NCI-H82 treated with DMSO at 0.1 percent for 48 hours (cell line): ENCODE results near the gene MKI67.
"Not testable (repeated sequence)": the region's sequence is repeated elsewhere in the genome, so short reads cannot be mapped to it uniquely, and the experiment has no call there.

Experiments used
- DNase-seq: peaks from one replicate; lab custom pipeline; 2025; ENCODE audit not compliant: unreplicated experiment; lab: John Stamatoyannopoulos, UW

MKI67 gene

DNA sequence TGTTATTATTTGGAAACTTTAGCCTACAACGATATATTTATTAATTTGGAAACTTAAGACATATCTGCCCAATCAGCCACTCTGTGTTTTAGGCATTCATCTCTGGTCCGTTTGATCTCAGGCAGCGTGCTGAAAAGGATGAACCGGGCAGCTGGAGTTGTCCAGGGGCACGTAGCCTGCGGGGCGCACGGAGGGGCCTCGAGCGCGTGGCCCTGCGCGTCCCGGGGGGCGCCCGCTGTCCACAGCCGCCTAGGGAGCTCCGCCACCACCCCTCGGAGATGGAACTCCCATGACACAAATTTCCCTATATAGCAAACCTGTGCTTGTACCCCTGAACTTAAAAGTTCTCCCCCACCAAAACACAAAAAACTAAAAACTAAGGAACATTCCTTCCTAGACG lies 24.3 kb upstream of the MKI67 start:
- DNase-seq = no peak

DNA sequence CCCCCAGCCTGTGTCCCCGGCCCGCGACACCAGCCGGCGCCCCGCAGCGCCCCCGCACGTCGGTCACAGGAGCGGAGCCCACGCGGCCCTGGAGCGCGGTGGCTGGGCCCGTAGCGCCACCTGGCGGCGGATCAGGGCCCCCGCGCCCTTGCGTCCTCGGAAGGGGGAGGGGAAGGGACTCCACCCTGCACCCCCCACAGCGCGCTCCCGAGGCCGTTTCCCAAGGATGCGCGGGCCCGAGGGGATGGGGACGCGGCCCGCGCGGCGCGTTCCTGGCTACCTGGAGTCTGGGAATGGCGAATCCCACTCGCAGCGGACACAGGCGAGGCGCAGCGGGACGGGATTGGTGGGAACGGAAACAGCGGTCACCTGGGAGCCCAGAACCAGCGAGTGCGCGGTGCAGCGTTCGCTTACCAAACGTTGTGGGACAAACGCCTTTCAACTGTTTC lies 23.8 kb upstream of the MKI67 start:
- peak; percentile 24 for DNase-seq

DNA sequence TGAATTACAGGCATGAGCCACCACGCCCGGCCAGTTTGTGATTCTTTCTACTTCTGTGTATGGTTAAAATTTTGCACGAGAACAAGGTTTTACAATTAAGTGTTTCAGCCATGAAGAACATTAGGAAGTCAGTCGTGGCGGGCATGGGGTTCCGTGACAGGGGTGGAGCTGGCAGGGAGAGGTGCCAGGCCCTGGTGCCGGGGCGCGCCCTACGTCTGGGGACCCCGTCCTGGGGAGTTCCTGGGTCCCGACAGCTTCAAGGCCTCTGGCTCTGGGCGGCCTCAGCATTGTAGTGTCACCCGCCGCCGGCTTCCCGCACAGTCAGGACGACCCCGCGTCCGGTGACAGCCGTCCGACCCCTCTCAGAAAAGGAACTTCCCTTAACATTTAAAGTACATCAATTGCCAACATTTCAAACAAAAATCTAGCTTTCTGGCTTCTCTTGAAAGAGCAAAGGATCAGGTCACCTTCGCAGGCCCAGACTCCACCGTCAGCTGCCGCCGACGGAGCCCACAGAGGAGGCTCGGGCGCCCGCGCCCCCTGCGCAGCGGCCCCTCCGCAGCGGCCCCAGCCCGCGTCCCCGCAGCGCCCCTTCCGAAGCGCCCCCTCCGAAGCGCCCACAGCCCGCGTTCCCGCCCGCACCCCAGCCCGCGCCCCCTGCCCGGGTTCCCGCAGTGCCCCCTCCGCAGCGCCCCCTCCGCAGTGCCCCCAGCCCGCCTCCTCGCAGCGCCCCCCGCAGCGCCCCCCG lies 23.2 kb upstream of the MKI67 start:
- no peak for DNase-seq

DNA sequence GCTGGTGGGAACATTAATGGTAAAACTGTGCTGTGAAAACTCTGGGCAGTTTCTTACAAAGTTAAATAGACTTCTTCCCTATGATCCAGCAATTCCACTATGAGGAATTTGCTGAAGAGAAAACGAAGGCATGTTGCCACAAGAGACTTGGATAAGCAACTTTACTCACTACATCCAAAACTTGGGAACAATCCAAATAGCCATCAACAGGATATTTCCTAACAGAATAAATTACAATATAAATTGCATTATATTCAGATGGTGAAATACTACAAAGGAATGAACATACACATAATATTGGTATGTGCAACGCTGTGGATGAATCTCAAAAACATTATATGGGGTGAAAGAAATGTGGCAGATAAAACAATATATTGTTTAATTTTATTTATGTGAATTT lies 21.4 kb upstream of the MKI67 start:
- DNase-seq = no peak

DNA sequence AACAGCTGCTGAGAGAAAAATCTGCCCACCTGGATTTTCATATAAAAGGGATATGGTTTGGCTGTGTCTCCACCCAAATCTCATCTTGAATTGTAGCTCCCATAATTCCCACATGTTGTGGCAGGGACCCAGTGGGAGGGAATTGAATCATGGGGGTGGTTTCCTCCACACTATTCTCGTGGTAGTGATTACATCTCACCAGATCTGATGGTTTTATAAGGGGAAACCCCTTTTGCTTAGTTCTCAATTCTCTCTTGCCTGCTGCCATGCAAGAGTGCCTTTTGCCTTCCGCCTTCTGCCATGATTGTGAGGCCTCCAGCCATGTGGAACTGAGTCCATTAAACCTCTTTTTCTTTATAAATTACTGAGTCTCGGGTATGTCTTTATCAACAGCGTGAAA lies 20.8 kb upstream of the MKI67 start:
- no peak for DNase-seq

DNA sequence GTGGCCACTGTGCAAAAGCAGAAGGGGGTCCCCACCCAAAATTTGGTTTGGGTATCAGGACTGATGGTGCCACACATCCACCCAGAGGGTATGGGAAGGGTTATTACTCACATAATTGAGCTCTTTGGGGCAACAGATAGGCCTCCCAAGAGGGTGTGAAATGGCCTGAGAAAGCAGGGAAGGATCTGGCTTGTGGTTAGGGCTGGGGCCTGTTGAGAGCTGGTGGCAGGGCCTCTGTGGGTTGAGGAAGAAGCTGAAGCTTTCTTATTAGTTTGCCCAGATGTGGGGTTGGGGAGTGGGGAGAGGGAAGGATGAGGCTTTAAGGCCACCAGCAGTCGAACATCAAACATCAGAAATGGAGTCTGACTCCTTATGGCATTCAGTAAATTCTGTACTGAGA lies 18.3 kb upstream of the MKI67 start:
- DNase-seq = no peak

DNA sequence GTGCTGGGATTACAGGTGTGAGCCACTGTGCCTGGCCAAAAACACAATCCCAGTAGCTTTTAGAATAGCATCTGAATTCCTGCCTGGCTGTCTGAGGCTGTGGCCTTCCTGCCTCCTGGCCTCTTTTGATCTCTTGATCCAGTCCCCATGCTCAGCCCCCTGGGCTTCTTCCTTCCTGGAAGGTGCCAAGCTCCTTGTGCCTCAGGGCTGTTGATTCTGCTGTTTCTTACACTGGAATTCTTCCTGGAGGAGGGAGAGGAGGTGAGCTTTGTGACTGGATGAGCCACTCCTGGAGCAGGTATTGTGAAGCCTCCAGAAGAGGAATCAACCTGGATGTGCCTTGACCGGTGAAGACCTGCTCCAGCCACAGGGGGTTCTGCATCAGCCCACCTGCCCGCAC lies 17.3 kb upstream of the MKI67 start:
- DNase-seq = no peak

DNA sequence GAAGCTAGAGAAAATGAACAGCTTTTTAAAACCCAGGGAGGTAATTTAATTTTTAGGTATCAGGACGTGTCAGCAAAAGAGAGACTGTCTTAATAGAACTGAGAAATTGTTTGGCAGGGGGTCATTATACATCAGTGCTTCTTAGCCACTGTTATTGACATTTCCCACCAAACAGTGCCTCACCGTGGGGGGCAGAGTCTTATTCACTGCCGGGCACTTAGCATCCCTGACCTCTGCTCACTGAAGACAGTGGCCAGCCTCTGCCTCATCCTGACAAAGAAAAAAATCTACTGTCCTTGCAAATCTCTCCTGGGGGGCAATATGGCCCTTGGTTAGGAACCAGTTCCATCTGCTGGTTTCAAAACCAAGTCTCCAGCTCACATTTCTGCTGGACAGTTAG lies 14.2 kb upstream of the MKI67 start:
- DNase-seq = no peak

DNA sequence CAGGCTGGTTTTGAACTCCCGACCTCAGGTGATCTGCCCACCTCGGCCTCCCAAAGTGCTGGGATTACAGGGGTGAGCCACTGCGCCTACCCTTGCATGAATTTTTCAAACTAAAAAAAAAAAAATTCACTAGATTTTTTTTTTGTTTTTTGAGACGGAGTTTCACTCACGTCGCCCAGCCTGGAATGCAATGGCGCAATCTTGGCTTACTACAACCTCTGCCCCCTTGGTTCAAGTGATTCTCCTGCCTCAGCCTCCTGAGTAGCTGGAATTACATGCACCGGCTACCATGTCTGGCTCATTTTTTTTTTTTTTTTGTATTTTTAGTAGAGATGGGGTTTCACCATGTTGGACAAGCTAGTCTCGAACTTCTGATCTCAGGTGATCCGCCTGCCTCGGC lies 12.2 kb upstream of the MKI67 start:
- not testable (repeated sequence) for DNase-seq

DNA sequence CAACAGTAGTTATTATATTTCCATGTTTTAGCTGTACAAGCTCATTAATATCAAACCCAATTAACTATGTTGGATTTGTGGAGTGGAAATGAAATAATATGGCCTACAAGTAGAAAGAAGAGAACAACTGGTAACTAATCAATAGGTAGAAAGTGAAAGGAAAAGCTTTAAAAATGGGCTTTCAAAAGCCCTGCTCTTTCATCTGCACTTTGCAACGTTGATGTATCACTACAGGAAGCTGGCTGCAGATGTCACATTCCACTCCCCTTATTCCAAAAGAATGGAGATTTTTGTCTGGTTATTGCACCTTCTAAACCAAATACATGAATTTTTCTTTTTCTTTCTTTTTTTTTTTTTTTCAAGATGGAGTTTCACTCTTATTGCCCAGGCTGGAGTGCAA lies 11.7 kb upstream of the MKI67 start:
- DNase-seq = no peak

DNA sequence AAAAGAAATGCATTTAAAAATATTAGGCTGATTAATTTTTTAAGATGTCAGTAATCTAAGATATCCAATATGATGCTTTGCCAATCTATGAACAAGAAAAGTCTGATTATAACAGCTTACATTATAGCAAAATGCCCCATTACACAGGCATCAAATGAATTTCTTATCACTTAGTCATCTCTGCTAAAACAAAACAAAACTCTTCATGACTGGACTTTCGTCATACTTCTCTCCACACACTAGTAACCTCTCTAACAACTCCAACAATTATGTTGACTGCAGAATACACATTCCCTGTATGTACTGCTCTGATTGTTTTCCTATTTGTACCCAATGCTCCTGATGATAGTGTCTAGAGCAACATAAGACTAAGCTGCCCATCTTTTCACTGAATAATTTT lies 3.8 kb upstream of the MKI67 start:
- DNase-seq = no peak

DNA sequence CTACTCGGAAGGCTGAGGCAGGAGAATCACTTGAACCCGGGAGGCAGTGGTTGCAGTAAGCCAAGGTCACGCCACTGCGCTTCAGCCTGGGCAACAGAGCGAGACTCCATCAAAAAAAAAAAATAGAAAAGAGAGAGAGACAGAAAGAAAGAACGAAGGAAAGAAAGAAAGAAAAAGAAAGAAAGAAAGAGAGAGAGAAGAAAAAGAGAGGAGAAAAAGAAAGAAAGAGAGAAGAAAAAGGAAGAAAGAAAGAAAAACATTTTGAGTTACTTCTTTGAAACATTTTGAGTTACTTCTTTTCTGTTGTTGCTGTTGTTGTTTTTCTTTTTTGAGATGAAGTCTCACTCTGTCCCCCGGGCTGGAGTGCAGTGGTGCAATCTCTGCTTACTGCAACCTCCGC lies 2.4 kb upstream of the MKI67 start:
- DNase-seq = no peak

DNA sequence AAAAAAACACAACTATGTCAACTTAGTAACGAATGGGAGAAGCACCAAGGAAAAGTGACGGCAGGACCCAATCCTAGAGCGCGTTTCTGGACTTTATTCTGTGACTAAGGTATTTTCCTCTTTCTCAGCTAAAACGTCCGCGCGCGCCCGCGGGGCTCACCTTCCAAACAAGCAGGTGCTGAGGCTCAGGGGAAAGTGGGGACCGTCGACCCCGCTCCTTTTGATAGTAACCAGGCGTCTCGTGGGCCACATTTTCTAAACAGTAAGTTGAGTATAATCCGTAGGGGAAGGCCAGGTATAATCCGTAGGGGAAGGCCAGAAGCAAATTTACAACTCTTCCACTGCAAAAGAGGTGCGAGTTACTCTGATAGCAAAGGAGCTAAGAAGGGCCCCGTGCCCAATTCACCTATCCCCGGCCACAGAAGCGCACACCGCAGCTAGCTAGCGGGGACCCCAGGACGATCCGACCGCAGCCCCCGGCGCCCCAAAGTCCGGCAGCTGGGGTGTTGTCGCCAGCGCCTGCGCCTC lies 743 bp downstream of the MKI67 start:
- no peak for DNase-seq

DNA sequence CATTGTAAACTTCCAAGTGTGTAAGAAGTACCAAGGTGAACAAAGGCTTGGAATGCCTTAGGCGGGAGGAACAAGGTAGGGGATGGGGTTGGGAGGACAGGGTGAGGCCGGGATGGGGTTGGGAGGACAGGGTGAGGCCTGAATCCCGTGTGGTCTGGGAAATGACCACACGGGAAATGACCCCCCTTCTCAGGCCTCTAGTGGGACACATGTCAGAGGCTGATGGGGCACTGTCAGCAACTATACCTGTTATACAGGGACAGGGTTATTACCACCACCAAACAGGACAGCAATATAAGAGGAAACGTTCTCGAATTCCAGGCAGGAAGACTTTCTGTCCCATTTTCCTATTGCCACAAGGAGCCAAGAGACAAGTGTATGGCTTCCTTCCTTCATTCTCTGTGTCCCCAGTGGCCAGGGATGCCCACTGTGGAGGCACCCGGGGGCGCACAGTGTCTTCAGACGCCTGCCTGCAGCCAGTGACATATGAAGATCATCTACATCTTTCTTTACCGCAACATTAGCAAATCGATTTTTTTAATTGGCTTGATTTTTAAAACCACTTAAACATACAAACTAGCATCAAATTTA lies 1.3 kb downstream of the MKI67 start:
- DNase-seq = no peak

DNA sequence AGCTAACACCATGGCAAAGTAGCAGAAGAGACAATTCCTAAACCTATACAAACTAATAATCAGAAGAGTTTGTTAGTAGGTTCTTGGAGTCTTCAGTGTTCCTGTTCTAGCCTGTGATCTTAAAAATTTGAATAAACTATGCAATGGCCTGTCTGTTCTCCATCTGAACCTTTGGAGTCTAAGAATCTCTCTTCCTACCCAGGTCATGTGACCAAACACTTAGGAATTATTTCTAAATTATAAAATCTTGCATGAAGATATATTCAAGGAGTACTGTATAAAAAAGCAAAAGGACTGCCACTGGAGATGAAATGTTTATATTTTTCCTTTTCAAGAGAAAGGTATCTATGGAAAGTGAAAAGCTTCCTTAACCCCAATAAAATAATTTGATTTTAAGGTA lies 2.4 kb downstream of the MKI67 start:
- no peak for DNase-seq

DNA sequence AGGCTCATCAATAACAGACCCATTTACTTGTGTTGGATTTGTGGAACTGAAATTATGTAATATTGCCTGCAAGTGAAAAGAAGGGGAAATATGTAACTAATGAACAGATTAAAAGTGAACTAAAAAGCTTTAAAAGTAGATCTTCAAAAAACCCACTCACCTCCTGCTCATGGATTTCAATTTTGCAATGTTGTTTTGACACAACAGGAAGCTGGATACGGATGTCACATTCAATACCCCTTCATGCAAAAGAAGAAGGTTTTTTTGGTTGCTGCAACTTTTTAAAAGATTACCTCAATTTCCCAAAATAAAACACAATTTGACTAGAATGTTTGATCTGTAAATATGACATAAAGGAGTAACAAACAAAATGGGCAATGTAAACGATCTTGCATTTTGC lies 3.3 kb downstream of the MKI67 start:
- no peak for DNase-seq

DNA sequence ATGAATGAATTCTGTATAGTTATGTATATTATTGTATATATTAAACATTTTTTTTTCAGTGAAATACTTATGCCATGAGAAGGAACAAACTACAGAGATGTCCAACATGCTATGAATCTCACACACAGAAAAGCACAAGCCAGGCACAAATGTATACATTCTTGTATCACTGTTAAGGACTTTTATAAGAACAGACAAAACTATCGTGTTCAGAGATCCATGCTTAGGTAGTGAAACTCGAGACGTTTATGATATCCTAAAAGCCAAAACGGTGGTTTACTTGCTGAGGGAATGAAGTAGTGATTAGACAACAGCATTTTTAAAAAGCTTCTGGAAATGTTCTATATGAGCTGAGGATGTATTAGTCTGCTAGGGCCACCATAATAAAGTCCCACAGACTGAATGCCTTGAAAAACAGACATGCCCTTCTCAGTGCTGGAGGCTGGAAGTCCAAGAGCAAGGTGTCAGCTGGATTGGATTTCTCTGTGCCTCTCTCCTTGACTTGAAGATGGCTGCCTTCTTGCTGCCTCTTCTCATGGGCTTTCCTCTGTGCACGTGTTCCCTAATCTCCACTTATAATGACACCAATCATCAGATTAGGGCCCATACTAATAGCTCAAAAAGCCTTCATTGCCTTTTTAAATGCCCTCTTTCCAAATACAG lies 4.3 kb downstream of the MKI67 start:
- peak; percentile 3 for DNase-seq

DNA sequence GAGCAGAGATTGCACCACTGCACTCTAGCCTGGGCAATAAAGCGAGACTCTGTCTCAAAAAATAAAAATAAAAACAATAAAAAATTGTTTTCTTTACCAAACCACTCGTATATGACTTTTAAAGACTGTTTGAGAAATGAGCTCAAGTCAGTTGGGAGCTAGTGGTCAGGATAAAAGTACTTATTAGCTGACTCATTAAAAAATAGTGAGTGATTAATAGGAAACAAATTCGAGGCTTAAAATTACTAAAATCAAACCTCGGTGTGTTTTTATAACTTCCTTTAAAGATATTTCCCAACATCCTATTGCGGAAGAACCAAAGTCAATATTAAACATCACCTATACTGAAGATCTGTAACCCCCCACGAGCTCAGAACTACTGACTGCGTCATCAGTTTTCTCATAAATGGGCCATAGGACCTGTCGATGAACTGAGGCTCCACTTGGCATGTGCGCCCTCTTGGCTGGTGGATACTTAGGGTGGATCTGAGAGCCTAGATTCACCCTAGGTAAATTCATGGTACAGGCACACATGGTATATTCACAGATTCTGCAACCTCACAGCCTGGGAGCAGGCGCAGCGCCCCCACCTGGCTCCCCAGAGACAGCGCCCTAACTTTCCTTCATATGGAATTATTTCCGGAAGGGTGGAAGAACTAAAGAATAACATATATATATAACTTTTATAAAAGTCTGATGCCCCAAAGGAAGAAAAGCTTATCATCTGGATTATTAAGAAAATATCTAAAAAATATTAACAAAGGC lies 9.2 kb downstream of the MKI67 start:
- no peak for DNase-seq

DNA sequence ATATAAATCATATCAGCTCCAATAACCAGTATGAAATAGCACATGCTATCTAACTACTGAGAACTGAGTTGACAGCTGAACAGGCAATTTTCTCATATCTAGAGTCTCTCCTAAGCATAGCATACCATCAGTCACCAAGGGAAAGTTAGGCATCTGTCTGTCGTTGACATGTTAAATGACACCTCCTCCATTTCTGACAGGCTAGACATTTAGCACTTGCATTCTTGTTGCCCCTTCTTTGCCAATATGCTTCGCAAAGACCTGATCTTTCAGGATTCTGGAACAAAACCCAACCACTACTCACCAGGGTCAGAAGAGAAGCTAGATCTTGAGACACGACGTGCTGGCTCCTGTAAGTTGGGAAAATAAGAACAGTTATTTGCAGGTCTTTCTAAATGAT lies 10.0 kb downstream of the MKI67 start:
- DNase-seq = no peak

DNA sequence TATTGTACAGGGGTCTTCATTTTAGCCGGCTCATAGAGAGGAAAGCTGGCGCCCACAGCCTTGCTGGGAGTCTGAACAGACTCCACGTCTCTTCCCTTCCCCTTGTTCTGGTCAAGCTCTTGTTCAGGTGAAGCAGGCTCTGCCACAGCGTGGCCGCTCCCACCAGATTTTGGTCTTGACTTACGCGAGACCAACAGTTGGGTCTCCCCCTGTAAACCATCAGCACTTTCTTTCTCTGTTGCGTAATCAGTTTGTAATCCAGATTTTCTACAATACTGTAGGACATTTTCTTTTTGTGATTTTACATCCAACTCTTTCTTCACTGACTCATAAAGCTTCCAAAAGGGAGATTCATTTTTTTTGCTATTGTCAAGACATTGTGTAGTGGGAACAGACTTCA lies 10.9 kb downstream of the MKI67 start:
- DNase-seq = no peak

DNA sequence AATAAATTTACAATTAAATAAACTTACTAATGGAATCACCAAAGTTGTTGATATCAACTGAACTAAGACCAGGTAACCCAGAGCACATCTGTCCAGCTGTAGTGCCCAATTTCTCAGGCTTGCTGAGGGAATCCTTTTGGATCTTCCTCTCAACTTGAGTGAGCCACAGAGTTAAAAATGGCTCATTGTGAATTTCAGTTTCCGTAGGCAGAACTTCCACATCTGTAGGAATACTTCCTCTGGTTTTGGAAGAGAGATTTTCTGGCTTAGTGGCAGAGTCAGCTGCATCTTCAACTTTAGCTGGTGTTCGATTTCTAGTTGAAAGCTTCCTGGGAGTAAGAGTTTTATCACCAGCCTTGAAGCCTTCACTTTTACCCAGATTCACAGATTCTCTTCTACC lies 11.3 kb downstream of the MKI67 start:
- no peak for DNase-seq

DNA sequence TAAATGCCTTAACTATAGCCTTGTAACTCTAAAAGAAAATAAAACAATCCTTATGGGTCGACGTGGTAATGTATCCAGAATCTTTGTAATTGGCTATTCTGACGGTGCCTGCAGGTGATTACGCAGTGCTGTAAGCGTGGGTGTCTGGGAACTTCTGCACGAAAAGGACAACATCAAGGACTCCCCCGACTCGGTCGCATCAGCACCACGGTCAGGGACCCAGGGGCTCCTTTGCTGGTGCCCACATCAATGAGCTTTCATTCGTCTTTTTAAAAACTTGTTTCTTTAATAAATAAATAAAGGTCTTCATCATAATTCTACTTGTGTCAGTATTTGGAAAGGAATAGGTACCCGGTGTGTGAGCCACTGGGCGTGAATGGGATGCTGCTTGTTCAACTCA lies 13.2 kb downstream of the MKI67 start:
- DNase-seq = no peak
